ENCODE data around the gene LPCAT1. TPM values are rescaled to one million over a fixed set of nuclear protein-coding genes. Genes with fewer than 3 reads are reported as not detected.

LPCAT1 gene
- total RNA-seq, 1 donor from 2014 or later = 86.2 TPM

DNA sequence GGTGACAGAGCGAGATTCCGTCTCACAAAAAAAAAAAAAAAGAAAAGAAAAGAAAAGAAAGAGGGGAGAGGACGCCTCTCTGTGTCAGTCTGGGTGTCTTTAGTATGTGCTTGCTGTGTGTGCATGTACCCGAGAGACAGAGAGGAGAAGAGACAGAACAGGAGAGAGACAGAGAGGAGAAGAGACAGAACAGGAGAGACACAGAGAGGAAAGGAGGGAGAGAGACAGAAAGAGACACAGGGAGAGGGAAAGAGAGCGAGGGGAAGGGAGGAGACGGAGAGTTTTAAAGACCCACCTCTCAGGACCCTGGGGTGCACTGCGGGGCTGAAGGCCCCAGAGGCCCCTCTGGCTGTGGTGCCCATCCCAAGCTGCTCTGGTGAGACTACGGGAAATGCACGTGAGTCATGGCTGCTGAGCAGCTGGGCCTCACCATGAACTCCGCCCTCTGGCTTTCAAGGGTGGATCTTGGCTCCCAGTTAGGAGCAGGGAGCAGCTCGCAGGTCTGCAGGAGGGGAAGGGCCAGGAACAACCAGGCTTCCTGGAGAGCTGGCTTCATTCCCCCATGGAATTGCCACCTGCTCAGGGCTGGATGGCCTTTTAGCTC is 86.4 kb downstream of the LPCAT1 start:
- H3K4me3 ChIP-seq = no peak overlapping the region
- TF ChIP-seq, protein P1, sequence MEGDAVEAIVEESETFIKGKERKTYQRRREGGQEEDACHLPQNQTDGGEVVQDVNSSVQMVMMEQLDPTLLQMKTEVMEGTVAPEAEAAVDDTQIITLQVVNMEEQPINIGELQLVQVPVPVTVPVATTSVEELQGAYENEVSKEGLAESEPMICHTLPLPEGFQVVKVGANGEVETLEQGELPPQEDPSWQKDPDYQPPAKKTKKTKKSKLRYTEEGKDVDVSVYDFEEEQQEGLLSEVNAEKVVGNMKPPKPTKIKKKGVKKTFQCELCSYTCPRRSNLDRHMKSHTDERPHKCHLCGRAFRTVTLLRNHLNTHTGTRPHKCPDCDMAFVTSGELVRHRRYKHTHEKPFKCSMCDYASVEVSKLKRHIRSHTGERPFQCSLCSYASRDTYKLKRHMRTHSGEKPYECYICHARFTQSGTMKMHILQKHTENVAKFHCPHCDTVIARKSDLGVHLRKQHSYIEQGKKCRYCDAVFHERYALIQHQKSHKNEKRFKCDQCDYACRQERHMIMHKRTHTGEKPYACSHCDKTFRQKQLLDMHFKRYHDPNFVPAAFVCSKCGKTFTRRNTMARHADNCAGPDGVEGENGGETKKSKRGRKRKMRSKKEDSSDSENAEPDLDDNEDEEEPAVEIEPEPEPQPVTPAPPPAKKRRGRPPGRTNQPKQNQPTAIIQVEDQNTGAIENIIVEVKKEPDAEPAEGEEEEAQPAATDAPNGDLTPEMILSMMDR (IDR thresholded peaks at IDR 0.05) = no peak
- H3K4me1 ChIP-seq = no peaks in the 10 kb centered on the region
- no peaks in the 10 kb centered on the region for H3K36me3 ChIP-seq
- H3K27ac ChIP-seq = no peak overlapping the region
- no peaks in the 10 kb centered on the region for H3K9me3 ChIP-seq
- intact Hi-C loops (cut with DNase I) = no loop called here
- peak in 1 of 2 donors; percentile 41 for DNase-seq (ENCODE audit: low spot score in 2 of 2)
- H3K27me3 ChIP-seq = no peaks in the 10 kb centered on the region

DNA sequence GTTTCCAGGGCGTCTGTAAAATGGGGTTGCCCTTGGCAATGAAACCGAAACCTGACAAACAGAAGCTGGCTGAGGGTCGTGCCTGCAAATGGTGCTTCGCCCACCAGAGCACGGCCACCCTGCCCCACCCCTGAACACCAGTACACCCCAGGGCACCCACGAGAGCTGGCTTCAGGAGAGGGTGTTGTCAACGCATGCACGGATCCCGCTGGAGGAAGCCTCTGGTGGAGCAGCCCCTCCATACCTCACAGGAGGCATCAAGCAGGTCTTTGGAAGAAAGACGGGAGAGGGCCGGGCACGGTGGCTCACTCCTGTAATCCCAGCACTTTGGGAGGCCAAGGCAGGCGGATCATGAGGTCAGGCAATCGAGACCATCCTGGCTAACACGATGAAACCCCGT is 87.1 kb downstream of the LPCAT1 start:
- DNase-seq (ENCODE audit: low spot score in 2 of 2) = peak in 1 of 2 donors; percentile 54
- Histone ChIP-seq H3K27me3 (no peaks in the 10 kb centered on the region), H3K9me3 (no peaks in the 10 kb centered on the region)

DNA sequence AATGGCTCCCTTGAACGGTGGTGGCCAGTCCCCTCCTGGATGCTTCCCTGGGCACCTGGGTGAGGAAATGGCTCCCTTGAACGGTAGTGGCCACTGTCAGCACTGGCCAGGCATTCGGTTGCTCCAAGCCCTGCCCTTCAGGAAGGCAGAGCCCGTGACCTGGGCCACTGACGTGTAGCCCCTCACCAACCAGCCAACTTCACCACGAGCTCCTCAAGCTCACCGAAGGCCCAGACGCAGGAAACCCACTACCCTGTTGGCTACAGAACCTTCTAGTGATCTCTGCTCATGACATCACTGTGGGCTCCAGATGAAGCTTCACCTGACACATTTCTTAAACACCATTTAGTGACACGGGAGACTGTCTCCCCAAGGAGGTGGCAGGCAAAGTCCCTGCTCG is 87.7 kb downstream of the LPCAT1 start:
- intact Hi-C loops (cut with DNase I) = no loop called here
- H3K9me3 ChIP-seq = no peaks in the 10 kb centered on the region
- H3K4me3 ChIP-seq = no peak overlapping the region
- TF ChIP-seq, protein P1 (IDR thresholded peaks at IDR 0.05) = no peak
- H3K27ac ChIP-seq = no peak overlapping the region
- no peak for DNase-seq (ENCODE audit: low spot score in 2 of 2)
- no peaks in the 10 kb centered on the region for H3K36me3 ChIP-seq
- H3K4me1 ChIP-seq = no peaks in the 10 kb centered on the region
- H3K27me3 ChIP-seq = no peaks in the 10 kb centered on the region

More for the DNA sequence above, 87.1 kb downstream of the LPCAT1 start:
- H3K27ac ChIP-seq = no peak overlapping the region
- H3K36me3 ChIP-seq = no peaks in the 10 kb centered on the region
- no peaks in the 10 kb centered on the region for H3K4me1 ChIP-seq
- H3K4me3 ChIP-seq = no peak overlapping the region
- TF ChIP-seq, protein P1 (IDR thresholded peaks at IDR 0.05) = no peak
- intact Hi-C loops (cut with DNase I) = no loop called here

DNA sequence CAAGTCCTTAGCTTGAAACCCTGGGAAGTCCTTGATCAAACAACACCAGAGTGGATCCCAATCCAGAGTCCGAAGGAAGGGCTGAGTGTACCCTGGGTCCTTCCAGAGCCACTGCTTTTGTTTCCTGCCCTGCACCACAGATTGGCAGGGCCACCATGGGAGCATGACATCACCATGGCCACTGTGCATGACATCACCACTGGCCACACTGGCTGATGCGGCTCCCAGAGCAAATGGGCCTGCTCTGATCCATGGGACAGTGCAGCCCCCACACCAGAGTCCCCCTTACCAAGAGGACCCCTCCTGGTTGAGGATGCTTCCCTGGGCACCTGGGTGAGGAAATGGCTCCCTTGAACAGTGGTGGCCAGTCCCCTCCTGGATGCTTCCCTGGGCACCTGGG is 88.4 kb downstream of the LPCAT1 start:
- DNase-seq (ENCODE audit: low spot score in 2 of 2) = no peak
- Histone ChIP-seq H3K4me1 (no peaks in the 10 kb centered on the region), H3K27me3 (no peaks in the 10 kb centered on the region), H3K4me3 (no peak overlapping the region), H3K27ac (no peak overlapping the region), H3K9me3 (no peaks in the 10 kb centered on the region), H3K36me3 (no peaks in the 10 kb centered on the region)
- intact Hi-C loops (cut with DNase I) = no loop called here
- TF ChIP-seq, protein P1 (IDR thresholded peaks at IDR 0.05) = no peak

DNA sequence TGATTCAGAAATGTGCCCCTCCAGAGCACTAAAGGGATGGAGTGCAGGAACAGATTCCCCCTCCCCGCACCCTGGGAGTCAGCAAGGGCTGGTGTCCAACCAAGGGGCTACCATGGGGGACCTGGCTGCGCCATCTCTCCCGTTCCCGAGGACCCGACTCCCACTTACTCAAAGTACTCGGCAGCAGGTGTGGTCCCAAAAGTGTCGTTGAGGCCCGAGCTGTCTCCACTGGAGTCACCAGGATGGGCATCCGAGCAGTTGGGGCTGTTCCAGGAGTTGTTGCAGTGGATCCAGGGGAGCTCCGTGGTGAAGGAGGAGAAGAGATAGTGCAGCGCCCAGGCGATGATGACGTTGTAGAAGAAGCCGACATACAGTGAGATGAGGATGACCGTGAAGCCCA is 91.5 kb downstream of the LPCAT1 start:
- Histone ChIP-seq H3K4me1 (no peaks in the 10 kb centered on the region), H3K4me3 (no peak overlapping the region), H3K36me3 (no peaks in the 10 kb centered on the region), H3K9me3 (peaks cover 17 to 25% of the 10 kb centered on the region in 2 donors), H3K27ac (no peak overlapping the region), H3K27me3 (no peaks in the 10 kb centered on the region)
- peak in 1 of 2 donors; percentile 63 for DNase-seq (ENCODE audit: low spot score in 2 of 2)
- intact Hi-C loops (cut with DNase I) = no loop called here
- TF ChIP-seq, protein P1 (IDR thresholded peaks at IDR 0.05) = no peak

DNA sequence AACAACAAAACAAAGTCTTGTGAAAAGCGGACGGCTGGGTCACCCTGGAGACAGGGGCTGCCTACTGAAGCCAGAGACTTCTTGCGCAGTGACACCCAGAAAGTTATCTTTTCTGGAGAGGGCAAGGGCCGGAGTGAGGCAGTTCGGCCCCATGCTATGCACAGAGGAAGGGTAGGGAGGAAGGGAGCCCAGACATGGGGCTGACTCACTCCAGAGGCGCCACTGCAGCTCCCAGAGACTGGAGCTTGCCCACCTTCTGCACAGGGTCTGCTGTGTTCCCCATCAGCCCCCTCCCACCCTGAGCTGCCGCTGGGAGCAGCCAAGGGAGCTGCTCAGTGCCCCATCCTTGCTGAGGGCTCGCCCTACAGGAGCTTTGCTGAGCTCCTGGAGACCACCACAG is 91.9 kb downstream of the LPCAT1 start:
- H3K9me3 ChIP-seq = peaks cover 17 to 29% of the 10 kb centered on the region in 2 donors
- no peak overlapping the region for H3K27ac ChIP-seq
- H3K4me1 ChIP-seq = no peaks in the 10 kb centered on the region
- intact Hi-C loops (cut with DNase I) = no loop called here
- TF ChIP-seq, protein P1 (IDR thresholded peaks at IDR 0.05) = no peak
- H3K4me3 ChIP-seq = no peak overlapping the region
- H3K36me3 ChIP-seq = no peaks in the 10 kb centered on the region
- DNase-seq (ENCODE audit: low spot score in 2 of 2) = no peak
- H3K27me3 ChIP-seq = no peaks in the 10 kb centered on the region
